ENCODE results near the gene TXNDC17.

GRCh38 chr17:6660805-6661463, 20.1 kb downstream of the TXNDC17 start:
- TF ChIP-seq POLR2AphosphoS5 (IDR thresholded peaks at IDR 0.05; ENCODE audit: low read depth, low read length): no peak
- no peak for TF ChIP-seq POLR2A (IDR thresholded peaks at IDR 0.05; ENCODE audit: low read depth, low read length)
- TF ChIP-seq SPI1 (IDR thresholded peaks at IDR 0.05; ENCODE audit: low read depth, low read length): peak; percentile 94
- no peak for TF ChIP-seq TAF1 (IDR thresholded peaks at IDR 0.05; ENCODE audit: low read depth, low read length)
- TF ChIP-seq POU2F2 (IDR thresholded peaks at IDR 0.05; ENCODE audit: low read depth, low read length): peak; percentile 59; the same call in 1 of the 2 replicates
